IMR-90 (cell line): ENCODE measurements around the gene KCTD19. TPM values are rescaled to one million over a fixed set of nuclear protein-coding genes. Genes with fewer than 3 reads are reported as not detected.

ENCODE experiments used
- ATAC-seq: fragments of 200-7000 bp; cut with Tn5 transposase; 2 replicates; pipeline ENCODE4 v1.9.1; 2020; ENCODE audit warnings: low read depth, mild to moderate bottlenecking, moderate library complexity
- BruUV-seq: library from RNA; stranded (reverse); fragments of 400-500 nt; replicated peaks from 2 replicates; lab custom pipeline; 2021; lab: Mats Ljungman, UMichigan
- CTCF ChIA-PET: fragments of 300-600 bp; formaldehyde crosslinking; extraction: SDS; loops from one replicate; lab custom pipeline; 2021; ENCODE audit warnings: antibody characterized with exemption; lab: Yijun Ruan, JAX
- POLR2A ChIA-PET: fragments of 300-600 bp; sonication (Branson Sonifier 250); formaldehyde crosslinking; loops from one replicate; lab custom pipeline; 2022; ENCODE audit warnings: antibody characterized with exemption; ENCODE audit not compliant: unreplicated experiment; lab: Charles Lee
- DNase-seq: peaks from one replicate; pipeline ENCODE4 v3.0.0; 2013
- H2AFZ ChIP-seq: replicated peaks from 2 replicates; pipeline ENCODE3; 2013; ENCODE audit warnings: low read length, mild to moderate bottlenecking; ENCODE audit not compliant: poor library complexity
- H2AK5ac ChIP-seq: 2 replicates; pipeline ENCODE4 v1.6.1; 2013; ENCODE audit warnings: low read depth, low read length, inconsistent platforms
- H2AK9ac ChIP-seq: replicated peaks from 2 replicates; pipeline ENCODE3; 2013; ENCODE audit warnings: mild to moderate bottlenecking, low read depth, low read length, moderate library complexity; ENCODE audit not compliant: poor library complexity
- H2BK120ac ChIP-seq: 2 replicates; pipeline ENCODE4 v1.6.1; 2013; ENCODE audit warnings: low read depth, low read length, inconsistent platforms
- H2BK15ac ChIP-seq: 3 replicates; pipeline ENCODE4 v1.6.1; 2013; ENCODE audit warnings: low read depth, low read length, inconsistent platforms
- H2BK20ac ChIP-seq: 2 replicates; pipeline ENCODE4 v1.6.1; 2013; ENCODE audit warnings: low read depth, mild to moderate bottlenecking, inconsistent platforms, low read length, moderate library complexity
- H2BK5ac ChIP-seq: 2 replicates; pipeline ENCODE4 v1.6.1; 2013; ENCODE audit warnings: mild to moderate bottlenecking, low read depth, low read length, inconsistent platforms; ENCODE audit not compliant: poor library complexity, severe bottlenecking
- H3K14ac ChIP-seq: replicated peaks from 2 replicates; pipeline ENCODE4 v1.6.1; 2013; ENCODE audit warnings: low read depth, low read length, inconsistent platforms
- H3K18ac ChIP-seq: 2 replicates; pipeline ENCODE4 v1.6.1; 2013; ENCODE audit warnings: low read depth, low read length, control low read depth
- H3K23ac ChIP-seq: 2 replicates; pipeline ENCODE4 v1.6.1; 2013; ENCODE audit warnings: low read depth, low read length, inconsistent platforms
- H3K27ac ChIP-seq: 2 replicates; pipeline ENCODE4 v1.5.1; 2013; ENCODE audit warnings: mild to moderate bottlenecking, control low read depth, low read length; ENCODE audit not compliant: insufficient read depth
- H3K27me3 ChIP-seq: 2 replicates; pipeline ENCODE4 v1.6.1; 2013; ENCODE audit warnings: low read length; ENCODE audit not compliant: control insufficient read depth, insufficient read depth
- H3K36me3 ChIP-seq: 2 replicates; pipeline ENCODE4 v1.6.1; 2013; ENCODE audit warnings: low read length, mixed read lengths; ENCODE audit not compliant: control insufficient read depth, insufficient read depth
- H3K4ac ChIP-seq: 2 replicates; pipeline ENCODE4 v1.6.1; 2013; ENCODE audit warnings: low read depth, low read length, inconsistent platforms
- H3K4me1 ChIP-seq: 2 replicates; pipeline ENCODE4 v1.6.1; 2013; ENCODE audit warnings: low read length, mixed read lengths; ENCODE audit not compliant: control insufficient read depth, insufficient read depth
- H3K4me2 ChIP-seq: 2 replicates; pipeline ENCODE4 v1.6.1; 2013; ENCODE audit warnings: low read depth, mild to moderate bottlenecking, control low read depth, low read length, moderate library complexity
- H3K4me3 ChIP-seq: 2 replicates; pipeline ENCODE4 v1.5.1; 2013; ENCODE audit warnings: low read depth, mild to moderate bottlenecking, control low read depth, low read length, moderate library complexity; ENCODE audit not compliant: insufficient read depth
- H3K56ac ChIP-seq: 2 replicates; pipeline ENCODE4 v1.6.1; 2013; ENCODE audit warnings: low read length, inconsistent platforms; ENCODE audit not compliant: insufficient read depth; ENCODE audit errors: extremely low read depth
- H3K79me1 ChIP-seq, 2 experiments: 2 replicates each; pipeline ENCODE4 v1.6.1; 2013; ENCODE audit warnings: low read length in 2 of 2, inconsistent platforms in 1 of 2, low read depth in 1 of 2
- H3K9ac ChIP-seq: 2 replicates; pipeline ENCODE4 v1.6.1; 2013; ENCODE audit warnings: low read depth, low read length, control low read depth
- H3K9me1 ChIP-seq: 2 replicates; pipeline ENCODE4 v1.6.1; 2013; ENCODE audit warnings: low read length, inconsistent platforms; ENCODE audit not compliant: insufficient read depth
- H3K9me3 ChIP-seq: 2 replicates; pipeline ENCODE4 v1.6.1; 2013; ENCODE audit warnings: low read length; ENCODE audit not compliant: control insufficient read depth, insufficient read depth
- H4K20me1 ChIP-seq: 2 replicates; pipeline ENCODE4 v1.6.1; 2013; ENCODE audit warnings: low read length, inconsistent platforms; ENCODE audit not compliant: insufficient read depth
- H4K5ac ChIP-seq: 2 replicates; pipeline ENCODE4 v1.6.1; 2013; ENCODE audit warnings: mild to moderate bottlenecking, low read depth, low read length, control low read depth
- H4K8ac ChIP-seq, 2 experiments: 2 replicates each; pipeline ENCODE4 v1.6.1; 2013; ENCODE audit warnings: low read depth in 2 of 2, low read length in 2 of 2, control low read depth in 1 of 2, inconsistent platforms in 1 of 2
- H4K91ac ChIP-seq: 2 replicates; pipeline ENCODE4 v1.6.1; 2013; ENCODE audit warnings: low read depth, low read length, inconsistent platforms; ENCODE audit not compliant: insufficient read depth
- BHLHE40 ChIP-seq: fragments of 150-350 bp; IDR thresholded peaks from 2 replicates; pipeline ENCODE4 v1.6.1; 2016; ENCODE audit warnings: mild to moderate bottlenecking, low read depth, low read length
- FOS ChIP-seq: fragments of 150-350 bp; IDR thresholded peaks from 2 replicates; pipeline ENCODE4 v1.6.1; 2016; ENCODE audit warnings: low read depth, low read length
- MAZ ChIP-seq: IDR thresholded peaks from 2 replicates; pipeline ENCODE4 v1.6.1; 2012; ENCODE audit warnings: low read depth, mild to moderate bottlenecking, low read length, improper control_type of control experiment, moderate library complexity, borderline replicate concordance
- MXI1 ChIP-seq: IDR thresholded peaks from 2 replicates; pipeline ENCODE4 v1.6.1; 2012; ENCODE audit warnings: low read depth, mild to moderate bottlenecking, low read length, moderate library complexity, borderline replicate concordance
- POLR2A ChIP-seq: IDR thresholded peaks from 2 replicates; pipeline ENCODE4 v1.6.1; 2012; ENCODE audit warnings: mild to moderate bottlenecking, low read depth, low read length
- RAD21 ChIP-seq: IDR thresholded peaks from 2 replicates; pipeline ENCODE4 v1.6.1; 2012; ENCODE audit warnings: low read length, improper control_type of control experiment
- WGBS, 2 experiments: methylation state at CpG; one replicate each; pipeline versions ENCODE4 v1.1.5 to v1.1.7; 2013; ENCODE audit warnings: missing lambda C conversion rate in 2 of 2; ENCODE audit not compliant: insufficient read length in 1 of 2; ENCODE audit errors: extremely low coverage in 2 of 2; 5-methylcytosine and 5-hydroxymethylcytosine counted together
- dilution Hi-C: fragments of 300-500 bp; cut with HindIII; formaldehyde crosslinking; loops from one replicate; pipeline ENCODE4 v1.14.3; 2018; ENCODE audit warnings: low sequenced_read_pairs; ENCODE audit not compliant: unreplicated experiment
- in situ Hi-C: fragments of 300-500 bp; cut with MboI; formaldehyde crosslinking; loops from 3 replicates; pipeline ENCODE4 v1.14.3; 2019; ENCODE audit warnings: low sequenced_read_pairs, inconsistent platforms, mixed read lengths
- intact Hi-C: fragments of 100-400 bp; cut with micrococcal nuclease; formaldehyde crosslinking; loops from 2 replicates; pipeline ENCODE4 v1.10.0; 2022
- polyA plus RNA-seq, 3 experiments: library from polyadenylated mRNA; depleted of rRNA; stranded (reverse); fragments of >200 nt; gene quantifications; 2 replicates each; pipeline ENCODE4 v1.2.3, GENCODE V29; 2012; ENCODE audit warnings: low replicate concordance in 1 of 3
- total RNA-seq: library from RNA; depleted of rRNA; stranded (reverse); fragments of >200 nt; gene quantifications from 2 replicates; pipeline ENCODE4 v1.2.3, GENCODE V29; 2012

The KCTD19 gene
- total and polyA plus RNA-seq, 2 of the 4 experiments (the other 2 are of a cell fraction) = under 0.01 to 0.07 TPM

DNA sequence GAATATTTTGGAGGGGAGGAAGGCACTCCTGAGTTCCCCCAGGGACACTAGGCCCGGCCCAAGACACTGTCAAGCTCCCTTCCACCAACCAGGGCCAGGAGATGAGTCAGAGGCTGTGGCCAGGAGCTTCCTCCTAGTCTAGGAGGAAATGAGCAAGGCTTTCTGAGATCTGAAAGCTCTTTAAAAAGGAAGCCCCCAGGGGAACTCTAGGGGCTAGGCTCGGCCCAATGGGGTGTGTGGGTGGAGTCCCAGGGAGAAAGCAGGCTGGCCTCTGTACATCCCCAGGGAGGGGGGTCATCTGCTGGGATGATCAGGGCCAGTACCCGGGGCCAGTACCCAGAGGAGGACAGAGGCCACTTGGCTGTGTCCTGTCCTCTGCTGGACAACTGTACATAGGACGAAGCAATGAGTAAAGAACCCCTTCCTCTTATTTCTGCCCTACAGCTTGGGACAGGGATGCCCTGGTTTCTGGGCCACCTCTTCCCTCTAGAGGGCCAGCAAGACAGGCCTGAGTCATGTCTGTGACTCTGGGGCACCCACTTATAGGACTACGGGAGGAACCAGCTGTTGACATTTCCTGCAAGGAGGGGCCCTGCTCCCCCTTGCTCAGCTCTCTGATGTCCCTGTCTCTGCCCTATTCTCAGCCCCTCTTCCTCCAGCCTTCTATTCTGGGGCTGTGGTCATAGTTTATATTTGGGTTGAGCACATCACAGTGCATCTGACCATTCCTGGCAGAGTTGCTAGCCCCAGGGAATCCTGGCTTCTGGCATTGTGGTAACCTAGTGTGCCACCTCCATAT is 82.0 kb downstream of the KCTD19 start:
- DNase-seq = peak; percentile 87
- in situ Hi-C loops = no loop called here
- H2BK5ac ChIP-seq = peak overlapping the region; percentile 87
- peak overlapping the region; percentile 23; the same call in 1 of the 2 replicates for H3K9ac ChIP-seq
- H3K4me1 ChIP-seq = peaks cover 55% of the 10 kb centered on the region
- H3K23ac ChIP-seq = peak overlapping the region; percentile 95
- peak overlapping the region; percentile 54 for H4K5ac ChIP-seq
- H3K9me1 ChIP-seq = peaks cover 44% of the 10 kb centered on the region
- dilution Hi-C loops = no loop called here
- peak; percentile 9 for ATAC-seq
- ChIA-PET POLR2A (interaction anchor here (0.7 to 1.4 kb wide), 2 partner anchors 217 to 316 kb away, joined by 3 to 4 read pairs; no protein-coding TSS in a partner anchor), CTCF (interaction anchor here (1.5 to 2.3 kb wide), 2 partner anchors 12 to 88 kb away, joined by 3 to 5 read pairs; no protein-coding TSS in a partner anchor)
- no CpG with 5 or more reads among the region's 5 CpGs for WGBS, 2 experiments
- H3K14ac ChIP-seq = peak overlapping the region; percentile 97
- peak overlapping the region; percentile 89 for H4K91ac ChIP-seq
- intact Hi-C loops = loop anchor here (5.0 kb wide), 1 partner anchor 148 kb away; the partner anchor contains the start of gene TPPP3
- BruUV-seq = no TSS peak
- H3K27ac ChIP-seq = peak overlapping the region; percentile 88
- peak overlapping the region; percentile 59; the same call in 1 of the 2 replicates for H3K56ac ChIP-seq
- H4K8ac ChIP-seq = peak overlapping the region; percentile 61 to 94
- peak overlapping the region; percentile 67 for H2AFZ ChIP-seq
- no peaks in the 10 kb centered on the region for H3K27me3 ChIP-seq
- H3K79me1 ChIP-seq = peaks cover 26 to 77% of the 10 kb centered on the region in 2 experiments; a peak in 3 of 4 replicates
- H3K36me3 ChIP-seq = 0 out of 2 replicates have a peak, but pooled peaks cover 2% of the 10 kb centered on the region
- peak overlapping the region; percentile 99 for H2AK5ac ChIP-seq
- H4K20me1 ChIP-seq = no peaks in the 10 kb centered on the region; the same call in none of the 2 replicates
- peak overlapping the region; percentile 38; the same call in 1 of the 2 replicates for H3K18ac ChIP-seq
- H3K4ac ChIP-seq = peak overlapping the region; percentile 96
- H3K4me2 ChIP-seq = peak overlapping the region; percentile 69
- peak overlapping the region; percentile 91 for H2BK120ac ChIP-seq
- peak overlapping the region; percentile 95; the same call in 2 of the 3 replicates for H2BK15ac ChIP-seq
- H2AK9ac ChIP-seq = peak overlapping the region; percentile 95
- H2BK20ac ChIP-seq = peak overlapping the region; percentile 92
- H3K4me3 ChIP-seq = no peak overlapping the region
- no peaks in the 10 kb centered on the region for H3K9me3 ChIP-seq
- TF ChIP-seq POLR2A = peak; percentile 60; the same call in 1 of the 2 replicates
- TF ChIP-seq MXI1 = no peak
- TF ChIP-seq FOS = peak; percentile 69
- 0 out of 2 replicates have a peak, but pooled peaks have one; percentile 3 for TF ChIP-seq RAD21
- no peak for TF ChIP-seq BHLHE40
- TF ChIP-seq MAZ = peak; percentile 68
